ENCODE data around the gene TSPAN18.

TSPAN18 gene

GRCh38 chr11:44740967-44741366, 14.2 kb downstream of the TSPAN18 start:
- DNase-seq, result no peak

GRCh38 chr11:44741976-44742375, 15.2 kb downstream of the TSPAN18 start:
- DNase-seq, result no peak

- DNase-seq, result no peak
Observed at GRCh38 chr11:44742508-44743246, 15.9 kb downstream of the TSPAN18 start.

GRCh38 chr11:44743326-44743725, 16.6 kb downstream of the TSPAN18 start:
- DNase-seq, result no peak

GRCh38 chr11:44743959-44744557, 17.3 kb downstream of the TSPAN18 start:
- DNase-seq, result no peak

- DNase-seq, result no peak
Observed at GRCh38 chr11:44746894-44747293, 20.1 kb downstream of the TSPAN18 start.

- no peak for DNase-seq
Observed at GRCh38 chr11:44747316-44747715, 20.6 kb downstream of the TSPAN18 start.

GRCh38 chr11:44747836-44748235, 21.1 kb downstream of the TSPAN18 start:
- no peak for DNase-seq

GRCh38 chr11:44748606-44749005, 21.8 kb downstream of the TSPAN18 start:
- no peak for DNase-seq

- DNase-seq, result no peak
Observed at GRCh38 chr11:44749189-44749588, 22.4 kb downstream of the TSPAN18 start.

- no peak for DNase-seq
Observed at GRCh38 chr11:44750551-44751465, 24.0 kb downstream of the TSPAN18 start.

GRCh38 chr11:44752300-44752699, 25.5 kb downstream of the TSPAN18 start:
- no peak for DNase-seq

- no peak for DNase-seq
Observed at GRCh38 chr11:44752713-44753112, 26.0 kb downstream of the TSPAN18 start.

- no peak for DNase-seq
Observed at GRCh38 chr11:44753961-44754645, 27.3 kb downstream of the TSPAN18 start.

- DNase-seq, result no peak
Observed at GRCh38 chr11:44754876-44755555, 28.3 kb downstream of the TSPAN18 start.

- DNase-seq, result no peak
Observed at GRCh38 chr11:44755556-44756523, 29.1 kb downstream of the TSPAN18 start.

- DNase-seq, result no peak
Observed at GRCh38 chr11:44758983-44759382, 32.2 kb downstream of the TSPAN18 start.

- DNase-seq, result no peak
Observed at GRCh38 chr11:44759743-44760476, 33.1 kb downstream of the TSPAN18 start.

GRCh38 chr11:44760477-44760872, 33.7 kb downstream of the TSPAN18 start:
- no peak for DNase-seq

- DNase-seq, result no peak
Observed at GRCh38 chr11:44760917-44761550, 34.3 kb downstream of the TSPAN18 start.
